Endothelial cell of umbilical vein (primary cell): ENCODE measurements around the gene PERM1. TPM values are rescaled to one million over a fixed set of nuclear protein-coding genes. Genes with fewer than 3 reads are reported as not detected.
A peak's percentile ranks its signal among the peaks of the same experiment; 100 is the strongest.

ENCODE experiments used
- BruUV-seq: library from RNA; stranded (reverse); fragments of 400-500 nt; replicated peaks from 2 replicates; lab custom pipeline; 2021; lab: Mats Ljungman, UMichigan
- CTCF ChIA-PET: fragments of 300-600, 350-600 bp; sonication (Branson Sonifier 250); formaldehyde crosslinking; loops from one replicate; lab custom pipeline; 2021; ENCODE audit warnings: antibody characterized with exemption, inconsistent platforms; lab: Charles Lee
- POLR2A ChIA-PET: fragments of 300-600, 350-600 bp; sonication (Branson Sonifier 250); formaldehyde crosslinking; loops from one replicate; lab custom pipeline; 2021; ENCODE audit warnings: antibody characterized with exemption, inconsistent platforms; lab: Charles Lee
- DNase-seq: peaks from one replicate; pipeline ENCODE4 v3.0.0-alpha.2; 2011; ENCODE audit warnings: low read depth, low spot score
- FAIRE-seq: peaks from 2 replicates; lab custom pipeline; 2011; peaks lifted over from hg19 to GRCh38; lab: Jason Lieb, UNC
- H2AFZ ChIP-seq: 2 replicates; pipeline ENCODE4 v1.6.0; 2012; ENCODE audit warnings: low read depth, low read length, control low read depth, inconsistent platforms
- H3K27ac ChIP-seq: 2 replicates; pipeline ENCODE4 v1.5.1; 2011; ENCODE audit warnings: low read depth, mild to moderate bottlenecking, control low read depth, low read length, moderate library complexity; ENCODE audit not compliant: insufficient read depth
- H3K27me3 ChIP-seq, 2 experiments: 2 replicates each; pipeline versions ENCODE4 v1.6.0 to v1.6.1; 2011; ENCODE audit warnings: low read length in 2 of 2, mixed read lengths in 1 of 2; ENCODE audit not compliant: control insufficient read depth in 2 of 2, insufficient read depth in 2 of 2
- H3K36me3 ChIP-seq, 2 experiments: 2 replicates in 1 of 2; 3 replicates in 1 of 2; pipeline ENCODE4 v1.5.1; 2011; ENCODE audit warnings: low read length in 2 of 2, mild to moderate bottlenecking in 1 of 2, moderate library complexity in 1 of 2; ENCODE audit not compliant: control insufficient read depth in 2 of 2, insufficient read depth in 2 of 2; ENCODE audit errors: extremely low read depth in 1 of 2
- H3K4me1 ChIP-seq: 3 replicates; pipeline ENCODE4 v1.5.1; 2011; ENCODE audit warnings: mild to moderate bottlenecking, low read length; ENCODE audit not compliant: control insufficient read depth, insufficient read depth; ENCODE audit errors: extremely low read depth
- H3K4me2 ChIP-seq: 2 replicates; pipeline ENCODE4 v1.6.1; 2011; ENCODE audit warnings: low read length, control low read depth, mixed read lengths; ENCODE audit not compliant: insufficient read depth
- H3K4me3 ChIP-seq, 3 experiments: fragments of 200-600 bp in 1 of 3; sonication (generic), shearing (Covaris generic) in 1 of 3; replicated peaks in 1 of 3; 2 replicates each; pipeline ENCODE4 v1.5.1; 2011 to 2016; ENCODE audit warnings: control low read depth in 3 of 3, low read length in 3 of 3, mild to moderate bottlenecking in 2 of 3, inconsistent platforms in 1 of 3, low read depth in 1 of 3, moderate library complexity in 1 of 3; ENCODE audit not compliant: insufficient read depth in 1 of 3
- H3K79me2 ChIP-seq: 2 replicates; pipeline ENCODE4 v1.6.0; 2012; ENCODE audit warnings: low read length, inconsistent platforms; ENCODE audit not compliant: control insufficient read depth, insufficient read depth
- H3K9ac ChIP-seq: replicated peaks from 2 replicates; pipeline ENCODE3; 2011; ENCODE audit warnings: low read length, control low read depth; ENCODE audit not compliant: insufficient read depth; ENCODE audit errors: extremely low read depth
- H3K9me1 ChIP-seq: replicated peaks from 3 replicates; pipeline ENCODE4 v1.6.0; 2011; ENCODE audit warnings: mild to moderate bottlenecking, low read length; ENCODE audit not compliant: control insufficient read depth, insufficient read depth; ENCODE audit errors: extremely low read depth
- H3K9me3 ChIP-seq: replicated peaks from 2 replicates; pipeline ENCODE4 v1.5.1; 2012; ENCODE audit warnings: low read length, inconsistent platforms; ENCODE audit not compliant: control insufficient read depth, insufficient read depth
- H4K20me1 ChIP-seq: replicated peaks from 2 replicates; pipeline ENCODE3; 2011; ENCODE audit warnings: mild to moderate bottlenecking, low read length; ENCODE audit not compliant: control insufficient read depth, insufficient read depth; ENCODE audit errors: extremely low read depth
- EZH2 ChIP-seq: IDR thresholded peaks from 2 replicates; pipeline ENCODE4 v1.6.1; 2012; ENCODE audit warnings: borderline replicate concordance, low read depth, mild to moderate bottlenecking, moderate library complexity, low read length, inconsistent platforms; ENCODE audit not compliant: severe bottlenecking
- GATA2 ChIP-seq: IDR thresholded peaks from 2 replicates; pipeline ENCODE4 v1.7.0; 2011; ENCODE audit warnings: low read depth, mild to moderate bottlenecking, moderate library complexity, mixed read lengths, low read length; ENCODE audit not compliant: insufficient read length, insufficient read depth
- JUN ChIP-seq: IDR thresholded peaks from 2 replicates; pipeline ENCODE4 v1.6.1; 2011; ENCODE audit warnings: borderline replicate concordance, low read depth; ENCODE audit not compliant: insufficient read length, insufficient read depth
- POLR2A ChIP-seq: IDR thresholded peaks from 2 replicates; pipeline ENCODE4 v1.6.1; 2012; ENCODE audit warnings: low read depth, mild to moderate bottlenecking, control low read depth, low read length
- dilution Hi-C: fragments of 300-500 bp; cut with MboI; formaldehyde crosslinking; loops from one replicate; pipeline ENCODE4 v1.15.0; 2019; ENCODE audit warnings: low sequenced_read_pairs; ENCODE audit not compliant: extremely low pct_ligation_motif_present
- intact Hi-C: fragments of 100-400 bp; cut with micrococcal nuclease; formaldehyde crosslinking; loops from one replicate; pipeline ENCODE4 v1.10.0; 2022
- polyA plus RNA-seq, 4 experiments: library from polyadenylated mRNA; depleted of rRNA in 3 of 4; stranded (reverse) in 3 of 4; unstranded in 1 of 4; fragments of >200 nt; gene quantifications; 2 replicates each; pipeline versions ENCODE4 v1.2.1 to v1.2.3, GENCODE V29; 2011 to 2012; ENCODE audit warnings: missing spikeins in 1 of 4
- total RNA-seq: library from RNA; stranded (reverse); gene quantifications from 2 replicates; pipeline ENCODE4 v1.2.3, GENCODE V29; 2021
- TF ChIP-seq, protein P1 (sequence below), 2 donors: IDR thresholded peaks; 1 replicate in 1 of 2; 2 replicates in 1 of 2; pipeline ENCODE4 v1.5.1; 2011; ENCODE audit warnings: low read length in 2 of 2, mild to moderate bottlenecking in 2 of 2, moderate library complexity in 2 of 2, control low read depth in 1 of 2, inconsistent platforms in 1 of 2, low read depth in 1 of 2; ENCODE audit not compliant: insufficient read depth in 1 of 2; ENCODE audit errors: extremely low read depth in 1 of 2

The PERM1 gene
- total and polyA plus RNA-seq, 2 donors (not counting 3 experiments of a cell fraction or from before 2014, with no cell fraction given): not detected

DNA sequence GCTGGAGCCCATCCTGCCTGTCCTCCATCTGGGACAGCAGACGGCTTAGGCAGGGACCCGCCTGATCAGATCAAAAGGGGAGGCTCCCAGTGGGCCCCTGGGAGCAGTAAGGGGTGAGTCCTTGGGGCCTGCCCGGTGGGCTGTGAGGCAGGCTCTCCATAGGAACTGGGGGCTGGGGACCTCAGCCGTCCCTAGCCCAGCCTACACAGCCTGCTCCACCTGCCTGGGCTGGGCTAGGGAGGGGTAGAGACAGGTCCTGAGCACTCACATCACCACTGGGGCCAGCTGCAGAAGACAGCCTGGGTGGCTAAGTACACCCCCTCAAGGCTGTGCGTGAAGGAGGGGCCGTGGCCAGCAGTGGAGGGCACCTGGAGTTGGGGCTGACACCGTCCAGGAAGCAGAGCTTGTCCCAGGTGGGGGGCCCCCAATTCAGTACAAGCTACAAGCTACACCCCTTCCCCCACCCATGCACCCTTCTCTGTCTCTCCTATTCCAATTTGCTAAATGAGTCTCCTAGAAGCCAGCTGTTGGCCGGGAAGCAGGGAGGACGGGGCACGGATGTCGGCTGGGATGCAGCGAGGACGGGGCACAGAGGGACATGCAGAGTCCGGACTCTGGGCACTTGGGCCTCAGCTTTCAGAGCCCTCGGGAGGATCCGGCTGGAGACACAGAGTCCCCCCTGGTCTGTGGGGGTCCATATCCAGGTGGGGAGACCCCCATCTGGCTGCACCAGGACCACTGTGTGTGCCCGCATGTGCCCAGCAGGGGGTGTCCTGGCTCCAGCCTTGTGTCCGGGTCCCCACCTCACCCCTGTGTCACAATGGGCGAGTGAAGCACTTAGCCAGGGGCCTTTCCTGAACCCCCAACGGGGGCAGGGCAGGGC is 33.1 kb upstream of the PERM1 start:
- Histone ChIP-seq H3K9ac (no peak overlapping the region), H3K27ac (no peak overlapping the region), H3K27me3 (no peaks in the 10 kb centered on the region), H3K36me3 (no peaks in the 10 kb centered on the region), H3K4me2 (no peak overlapping the region), H3K9me3 (no peaks in the 10 kb centered on the region), H2AFZ (no peak overlapping the region), H4K20me1 (no peaks in the 10 kb centered on the region), H3K4me1 (peaks cover 10% of the 10 kb centered on the region), H3K79me2 (no peaks in the 10 kb centered on the region), H3K9me1 (no peaks in the 10 kb centered on the region), H3K4me3 (no peak overlapping the region)
- FAIRE-seq (no peak), DNase-seq (no peak)
- BruUV-seq: no TSS peak
- intact Hi-C loops: loop anchor here (2.0 to 5.0 kb wide), 2 partner anchors 14 to 257 kb away; partner anchors contain the start of genes HES4 and UBE2J2
- dilution Hi-C loops: no loop called here
- CTCF ChIA-PET: interaction anchor here (1.4 to 4.2 kb wide), 3 partner anchors 12 to 107 kb away, joined by 5 to 41 read pairs (median 10); no protein-coding TSS in a partner anchor
- TF ChIP-seq POLR2A (no peak), JUN (no peak), EZH2 (no peak), GATA2 (no peak)
- TF ChIP-seq, protein P1, sequence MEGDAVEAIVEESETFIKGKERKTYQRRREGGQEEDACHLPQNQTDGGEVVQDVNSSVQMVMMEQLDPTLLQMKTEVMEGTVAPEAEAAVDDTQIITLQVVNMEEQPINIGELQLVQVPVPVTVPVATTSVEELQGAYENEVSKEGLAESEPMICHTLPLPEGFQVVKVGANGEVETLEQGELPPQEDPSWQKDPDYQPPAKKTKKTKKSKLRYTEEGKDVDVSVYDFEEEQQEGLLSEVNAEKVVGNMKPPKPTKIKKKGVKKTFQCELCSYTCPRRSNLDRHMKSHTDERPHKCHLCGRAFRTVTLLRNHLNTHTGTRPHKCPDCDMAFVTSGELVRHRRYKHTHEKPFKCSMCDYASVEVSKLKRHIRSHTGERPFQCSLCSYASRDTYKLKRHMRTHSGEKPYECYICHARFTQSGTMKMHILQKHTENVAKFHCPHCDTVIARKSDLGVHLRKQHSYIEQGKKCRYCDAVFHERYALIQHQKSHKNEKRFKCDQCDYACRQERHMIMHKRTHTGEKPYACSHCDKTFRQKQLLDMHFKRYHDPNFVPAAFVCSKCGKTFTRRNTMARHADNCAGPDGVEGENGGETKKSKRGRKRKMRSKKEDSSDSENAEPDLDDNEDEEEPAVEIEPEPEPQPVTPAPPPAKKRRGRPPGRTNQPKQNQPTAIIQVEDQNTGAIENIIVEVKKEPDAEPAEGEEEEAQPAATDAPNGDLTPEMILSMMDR (IDR thresholded peaks at IDR 0.05; ENCODE audit: extremely low read depth in 1 of 2, insufficient read depth in 1 of 2, low read depth in 1 of 2, low read length in 2 of 2): peak; percentile 44 to 65
- POLR2A ChIA-PET: no interaction called here
